ENCODE results near the gene PBX1.

The PBX1 gene

DNA sequence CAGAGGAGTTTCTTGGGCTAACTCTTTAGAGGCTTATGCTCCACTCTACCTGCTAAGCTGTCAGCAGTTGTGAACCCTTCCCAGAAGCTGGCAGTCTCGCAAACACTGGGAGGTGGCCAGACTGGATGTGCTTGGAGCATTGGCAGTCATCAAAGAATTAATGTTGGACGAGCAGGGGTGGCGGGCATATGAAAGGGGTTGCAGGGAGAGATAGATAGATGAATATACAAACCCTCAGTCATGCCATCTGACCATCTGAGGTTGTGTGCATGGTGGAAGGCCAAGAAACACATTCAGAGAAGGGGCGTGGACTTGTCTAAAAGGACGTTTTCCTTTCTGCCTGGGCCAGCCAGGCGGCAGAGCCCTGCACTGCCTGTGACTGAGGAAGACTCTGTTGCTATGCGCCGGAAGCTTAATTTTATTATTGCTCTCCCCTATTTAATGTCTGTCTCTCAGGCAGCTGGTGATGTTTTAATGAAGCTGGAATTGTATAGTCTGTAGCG, 164.4 kb downstream of the PBX1 start:
- DNase-seq (ENCODE audit: low read depth): no peak

DNA sequence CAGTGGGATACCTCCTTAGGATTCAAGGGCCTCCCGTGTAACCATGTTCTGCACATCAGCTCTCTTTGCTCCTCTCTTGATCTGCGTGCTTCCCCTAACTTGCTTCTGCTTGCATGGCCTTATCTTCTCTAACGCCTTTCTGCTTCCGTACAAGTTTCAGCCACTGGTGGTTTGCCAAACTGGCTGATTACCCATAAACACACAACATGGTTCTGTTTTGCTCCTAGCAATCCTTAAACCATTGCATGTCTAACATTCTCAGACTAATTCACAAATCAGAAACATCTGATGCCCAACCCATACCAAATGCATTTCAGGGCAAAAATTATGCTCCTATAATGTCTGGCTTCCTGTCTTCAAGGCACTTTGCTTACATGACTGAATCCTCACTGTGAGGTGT, 166.4 kb downstream of the PBX1 start:
- peak; percentile 83 for DNase-seq (ENCODE audit: low read depth)

DNA sequence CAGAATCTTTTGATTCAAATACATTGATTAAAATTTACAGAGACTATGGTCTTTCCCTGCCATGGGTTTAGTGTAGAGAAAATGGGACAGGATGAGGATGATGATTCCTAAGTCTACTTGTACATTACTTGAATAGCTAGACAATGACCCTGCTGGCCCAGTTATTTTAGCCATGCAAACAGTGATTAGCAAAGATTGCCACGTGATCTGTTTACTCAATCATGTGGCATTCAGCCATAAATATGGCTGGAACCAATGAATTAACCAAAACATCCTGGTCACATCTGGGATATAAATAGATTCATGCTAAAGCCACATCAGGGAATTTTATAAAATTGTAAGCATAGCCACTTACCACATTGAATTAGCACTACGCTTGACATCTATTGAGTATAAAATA, 167.3 kb downstream of the PBX1 start:
- DNase-seq (ENCODE audit: low read depth): peak; percentile 87

GRCh38 chr1:164728719-164729118, 169.7 kb downstream of the PBX1 start:
- DNase-seq (ENCODE audit: low read depth): no peak

DNA sequence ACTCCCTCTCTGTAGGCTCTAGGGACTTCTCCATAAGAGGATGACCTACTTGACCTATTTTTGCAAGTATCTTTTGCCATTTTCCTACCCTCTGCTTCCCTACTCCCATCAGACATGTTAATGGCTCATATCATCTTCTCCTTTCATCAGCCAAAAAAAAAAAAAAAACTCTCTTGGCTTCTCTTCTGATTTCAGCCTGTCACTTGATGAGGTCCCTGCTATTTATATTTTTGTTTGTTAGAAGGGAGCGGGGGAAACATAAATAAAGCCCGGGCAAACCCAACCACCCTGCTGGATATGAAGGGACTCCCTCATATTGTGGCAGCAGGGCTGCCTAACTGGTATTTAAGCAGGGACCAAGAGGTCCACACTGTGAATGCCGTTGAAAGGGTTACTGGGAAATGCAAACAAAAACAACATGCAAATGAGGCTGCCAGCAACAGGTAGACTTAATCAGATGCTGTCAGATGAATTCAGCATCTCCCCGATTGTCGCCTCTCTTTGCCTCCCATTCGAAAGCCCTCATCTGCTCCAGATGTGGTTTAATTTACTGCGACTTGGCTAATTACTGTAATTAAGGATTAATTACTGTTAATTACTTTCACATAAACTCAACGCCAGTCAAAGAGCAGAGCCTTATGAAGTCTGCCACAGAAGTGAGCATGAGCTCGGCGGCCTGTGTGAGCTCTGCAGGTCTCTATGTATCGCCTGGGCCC, 172.3 kb downstream of the PBX1 start:
- no peak for DNase-seq (ENCODE audit: low read depth)

- DNase-seq (ENCODE audit: low read depth): no peak
Observed at GRCh38 chr1:164733070-164733469, 174.1 kb downstream of the PBX1 start.

DNA sequence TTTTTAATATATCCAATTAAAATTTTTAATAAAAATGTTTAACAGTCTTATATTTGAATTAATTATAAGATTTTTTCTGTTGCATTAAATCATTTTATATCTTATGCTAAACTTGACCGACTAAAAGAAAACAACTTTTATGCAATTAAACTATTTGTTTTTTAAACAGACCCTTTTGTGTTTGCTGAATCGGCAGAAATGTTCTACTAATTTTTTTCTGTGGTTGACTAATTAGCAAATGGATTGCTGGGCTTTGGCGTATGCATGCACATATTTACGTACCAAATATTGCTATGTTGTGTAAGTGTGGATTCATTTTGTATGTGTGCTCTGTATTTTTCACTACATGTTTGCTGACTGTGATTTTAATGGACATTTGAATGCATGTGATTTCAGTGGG, 174.8 kb downstream of the PBX1 start:
- no peak for DNase-seq (ENCODE audit: low read depth)

GRCh38 chr1:164735315-164736052, 176.5 kb downstream of the PBX1 start:
- DNase-seq (ENCODE audit: low read depth): no peak

DNA sequence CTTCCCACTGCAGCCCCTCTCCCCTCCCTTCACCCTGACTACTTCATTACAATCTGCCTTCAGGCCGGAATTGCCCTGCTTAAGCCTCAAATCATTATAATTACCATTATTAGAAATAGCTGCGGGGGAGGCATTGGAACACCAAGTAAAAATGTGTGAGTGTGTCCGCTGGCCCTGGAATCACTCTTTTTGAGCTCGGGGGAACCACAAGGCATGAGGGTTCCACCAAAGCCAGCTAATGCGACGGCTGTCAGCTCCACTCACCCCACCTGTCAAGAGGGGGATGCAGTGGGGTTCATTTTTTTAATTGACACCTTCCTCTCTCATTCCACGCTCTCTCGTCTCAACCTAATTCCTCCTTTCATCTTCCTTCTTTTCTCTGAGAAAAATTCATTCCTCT, 177.2 kb downstream of the PBX1 start:
- no peak for DNase-seq (ENCODE audit: low read depth)

DNA sequence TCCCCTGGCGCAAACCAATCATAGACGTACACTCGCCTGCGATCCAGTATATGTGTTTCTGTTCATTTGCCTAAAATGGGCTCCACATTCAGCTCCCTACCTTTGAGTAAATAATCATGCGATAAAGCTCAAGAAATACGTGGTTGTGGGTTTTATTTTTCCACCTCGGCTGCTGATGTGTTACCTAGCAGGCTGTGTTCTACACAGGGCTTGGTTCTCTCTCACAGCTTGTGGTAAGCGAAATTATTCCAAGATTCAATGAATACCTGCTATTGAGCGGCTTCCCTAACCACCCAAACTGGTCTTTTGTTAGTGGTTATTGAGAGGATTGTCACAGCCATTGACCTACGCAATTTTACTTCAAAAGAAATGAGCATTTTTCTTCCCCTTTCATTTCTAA, 180.2 kb downstream of the PBX1 start:
- DNase-seq (ENCODE audit: low read depth): no peak

DNA sequence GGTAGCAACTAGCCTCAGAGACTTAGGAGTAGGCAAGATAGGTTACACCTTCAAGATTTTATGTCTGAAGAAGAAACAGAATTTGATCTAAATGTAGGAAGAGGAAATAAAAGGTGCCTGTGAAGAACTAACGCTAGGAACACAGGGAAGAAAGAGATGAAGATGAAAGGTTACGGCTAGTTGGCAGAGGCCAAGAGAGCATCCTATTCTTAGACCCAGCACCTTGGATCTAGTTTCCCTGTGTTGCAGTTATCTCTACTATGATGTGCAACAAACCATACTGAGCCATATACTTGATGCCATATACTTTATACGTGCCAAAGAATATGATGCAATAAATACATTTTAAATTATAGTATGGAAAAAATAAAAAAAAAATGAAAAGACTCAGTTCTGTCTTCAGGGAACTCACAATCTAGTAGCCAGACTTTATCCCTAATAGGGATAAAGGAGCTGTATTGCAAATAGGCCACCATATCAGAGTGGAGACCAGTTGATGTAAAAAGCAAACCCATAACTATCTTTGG, 181.1 kb downstream of the PBX1 start:
- DNase-seq (ENCODE audit: low read depth): no peak

GRCh38 chr1:164742745-164743144, 183.8 kb downstream of the PBX1 start:
- no peak for DNase-seq (ENCODE audit: low read depth)

DNA sequence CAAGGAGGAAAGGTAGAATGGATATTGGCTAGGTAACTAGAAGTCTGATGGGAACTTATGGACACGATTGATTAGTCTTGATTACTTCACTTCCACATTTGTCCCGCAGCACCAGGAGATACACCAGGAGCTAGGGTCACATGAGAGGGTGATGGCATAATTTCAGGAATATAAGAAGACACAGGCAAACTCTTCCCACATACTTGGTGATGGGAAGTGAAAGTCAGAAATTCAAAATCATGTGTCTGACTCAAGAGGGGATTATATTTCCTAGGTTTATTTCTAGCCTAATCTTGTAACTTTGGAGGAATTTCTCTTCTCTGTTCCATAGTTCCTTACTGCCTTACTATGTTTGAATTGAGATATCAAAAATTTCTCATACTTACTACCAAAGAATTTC, 185.0 kb downstream of the PBX1 start:
- DNase-seq (ENCODE audit: low read depth): no peak

GRCh38 chr1:164745736-164746135, 186.8 kb downstream of the PBX1 start:
- DNase-seq (ENCODE audit: low read depth): no peak

DNA sequence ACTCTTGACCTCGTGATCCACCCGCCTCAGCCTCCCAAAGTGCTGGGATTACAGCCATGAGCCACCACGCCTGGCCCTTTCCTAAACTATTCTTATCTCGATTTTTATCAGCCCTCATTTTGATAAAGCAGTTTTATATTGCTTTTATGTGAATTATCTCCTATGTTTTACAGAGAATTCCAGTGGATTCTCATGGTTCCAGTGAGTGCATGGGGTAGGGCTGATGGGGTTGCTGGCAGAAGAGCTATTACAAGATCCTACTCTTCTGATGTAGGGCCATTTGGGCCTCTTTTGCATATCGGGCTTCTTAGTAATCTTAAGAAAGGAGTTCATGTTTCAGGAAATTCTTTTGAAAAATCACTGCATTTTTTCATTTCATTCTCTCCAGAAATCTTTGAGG, 187.6 kb downstream of the PBX1 start:
- DNase-seq (ENCODE audit: low read depth): no peak

DNA sequence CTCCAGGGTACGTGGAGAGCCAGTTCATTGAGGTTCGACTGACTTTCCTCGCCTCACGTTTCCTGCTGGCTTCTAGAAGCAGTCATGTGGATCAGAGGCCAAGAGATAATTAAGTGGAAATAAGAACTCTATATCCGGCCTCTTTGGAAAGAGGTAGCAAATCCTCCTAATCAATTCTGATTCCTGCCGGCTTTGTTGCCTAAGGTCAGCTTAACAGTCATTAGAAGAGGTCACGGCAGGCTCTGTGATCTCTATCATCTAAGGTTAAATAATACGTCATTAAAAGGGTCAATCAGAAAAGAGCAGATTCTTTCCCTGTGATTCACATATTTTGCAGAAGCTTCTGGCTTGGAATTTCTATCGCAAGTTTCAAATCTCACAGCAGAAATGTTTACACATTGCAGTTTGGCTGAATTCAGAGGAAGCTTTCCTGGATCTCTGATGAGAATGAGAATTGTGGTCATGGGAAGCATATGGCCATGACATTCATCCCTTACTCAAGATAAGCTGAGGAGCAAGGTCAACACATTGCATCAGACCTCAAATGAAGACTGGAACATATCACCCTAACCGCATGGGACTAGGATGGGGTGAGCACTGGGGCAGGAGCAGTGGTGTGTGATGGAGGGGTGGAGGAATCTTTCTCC, 189.4 kb downstream of the PBX1 start:
- peak; percentile 99 for DNase-seq (ENCODE audit: low read depth)

DNA sequence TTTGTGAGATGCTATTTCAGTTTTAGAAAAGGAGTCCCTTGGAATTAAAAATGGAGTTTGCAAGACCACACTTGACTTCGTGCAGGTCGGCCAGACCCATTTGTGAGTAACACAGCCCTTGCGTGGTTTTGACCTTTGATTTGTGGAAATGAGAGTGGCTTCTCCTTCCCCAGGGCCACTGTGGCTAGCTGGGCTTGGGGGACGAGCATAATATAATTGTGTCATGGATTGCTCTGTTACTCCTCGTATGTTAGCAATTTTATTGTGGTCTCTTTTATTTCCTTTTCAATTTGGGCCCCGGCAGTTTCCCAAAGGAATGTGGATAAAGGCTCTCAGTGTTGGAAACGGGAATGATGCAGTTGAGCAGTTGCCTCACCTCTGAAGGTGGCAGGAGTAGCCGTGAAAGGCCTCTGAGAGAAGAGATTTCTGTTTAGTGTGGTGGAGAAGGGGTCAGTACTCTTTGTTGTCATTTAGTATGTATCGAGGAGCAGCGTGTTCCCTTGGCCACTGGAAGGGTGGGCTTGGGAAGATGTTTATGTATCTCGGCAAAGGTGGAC, 194.6 kb downstream of the PBX1 start:
- DNase-seq (ENCODE audit: low read depth): no peak

DNA sequence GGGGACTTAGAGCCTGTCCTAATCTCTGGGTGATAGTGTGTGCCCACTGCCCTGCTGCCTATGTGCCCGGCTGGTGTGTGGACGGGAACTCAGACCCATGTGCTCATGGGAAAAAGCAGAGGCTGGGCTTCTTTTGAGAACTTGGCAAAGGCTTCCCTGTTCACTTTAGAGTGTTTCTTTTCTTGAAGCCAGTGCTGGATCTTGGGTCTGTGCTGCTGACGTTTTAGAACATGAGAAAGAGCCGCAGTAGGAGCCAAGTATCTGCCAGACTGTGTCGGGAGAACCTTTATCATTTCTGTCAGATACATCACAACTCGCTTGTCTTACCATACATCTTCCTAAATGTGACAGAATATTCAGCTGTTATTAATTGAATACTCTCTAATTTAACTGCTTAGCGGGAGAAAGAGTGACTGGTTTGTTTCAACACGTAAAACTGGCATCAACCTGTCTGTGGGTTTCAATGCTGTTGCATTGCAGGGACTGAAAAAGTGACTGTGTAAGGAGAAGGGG, 195.2 kb downstream of the PBX1 start:
- DNase-seq (ENCODE audit: low read depth): no peak

GRCh38 chr1:164755690-164756089, 196.7 kb downstream of the PBX1 start:
- DNase-seq (ENCODE audit: low read depth): no peak

- DNase-seq (ENCODE audit: low read depth): no peak
Observed at GRCh38 chr1:164756741-164757140, 197.8 kb downstream of the PBX1 start.

DNA sequence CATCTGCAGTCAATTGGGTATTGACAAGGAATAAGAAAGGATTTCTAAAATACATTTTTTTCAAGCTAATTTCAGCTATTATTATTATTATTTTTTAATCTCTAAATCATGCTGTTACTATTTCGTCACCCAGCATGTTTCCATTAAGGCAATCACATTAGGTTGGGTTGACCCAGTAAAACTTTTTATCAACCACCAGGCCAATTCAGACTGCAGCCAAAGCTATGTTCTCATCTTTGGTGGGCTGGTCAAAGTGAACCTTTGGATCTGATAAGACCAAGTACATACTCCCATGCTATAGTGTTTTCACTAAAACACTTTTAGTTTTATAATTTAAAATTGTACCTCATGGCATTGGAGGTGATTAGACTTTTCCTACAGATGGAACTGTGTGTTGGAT, 198.6 kb downstream of the PBX1 start:
- no peak for DNase-seq (ENCODE audit: low read depth)

Measured in GM04503 (cell line).